Right atrium auricular region (tissue), 2 donors: Measurements from ENCODE around the gene VAV3. TPM values are rescaled to one million over a fixed set of nuclear protein-coding genes. Genes with fewer than 3 reads are reported as not detected.

Experiments used
- DNase-seq: peaks from one replicate; pipeline ENCODE4 v3.0.0-alpha.2; 2019; ENCODE audit warnings: low spot score
- H3K27ac ChIP-seq, 2 donors: fragments of 200-600 bp; sonication (generic); 1 replicate in 1 of 2; 2 replicates in 1 of 2; pipeline ENCODE4 v1.5.1; 2016 to 2019
- H3K27me3 ChIP-seq, 2 donors: fragments of 200-600 bp; sonication (generic); one replicate each; pipeline versions ENCODE4 v1.5.1 to v1.6.0; 2017 to 2019
- H3K36me3 ChIP-seq: fragments of 200-600 bp; sonication (generic); one replicate; pipeline ENCODE4 v1.5.1; 2016
- H3K4me1 ChIP-seq, 2 donors: fragments of 200-600 bp; sonication (generic); one replicate each; pipeline versions ENCODE4 v1.5.1 to v1.6.0; 2017 to 2019
- H3K4me3 ChIP-seq, 2 donors: fragments of 200-600 bp; sonication (generic); 1 replicate in 1 of 2; 2 replicates in 1 of 2; pipeline ENCODE4 v1.5.1; 2017 to 2019; ENCODE audit warnings: mild to moderate bottlenecking in 1 of 2, moderate library complexity in 1 of 2
- H3K9me3 ChIP-seq, 2 donors: fragments of 200-600 bp; sonication (generic); one replicate each; pipeline ENCODE4 v1.5.1; 2019
- total RNA-seq, 2 donors: library from RNA; depleted of rRNA; stranded (reverse); fragments of >200 nt; gene quantifications; one replicate each; pipeline ENCODE4 v1.1.0, GENCODE V29; 2016
- TF ChIP-seq, protein P1 (sequence below), 2 donors: fragments of 200-600 bp; sonication (generic); IDR thresholded peaks; one replicate each; pipeline ENCODE4 v1.5.1; 2019; ENCODE audit warnings: antibody characterized with exemption in 2 of 2

VAV3 gene
- total RNA-seq, 2 donors from 2014 or later: 2.0 to 2.8 TPM

DNA sequence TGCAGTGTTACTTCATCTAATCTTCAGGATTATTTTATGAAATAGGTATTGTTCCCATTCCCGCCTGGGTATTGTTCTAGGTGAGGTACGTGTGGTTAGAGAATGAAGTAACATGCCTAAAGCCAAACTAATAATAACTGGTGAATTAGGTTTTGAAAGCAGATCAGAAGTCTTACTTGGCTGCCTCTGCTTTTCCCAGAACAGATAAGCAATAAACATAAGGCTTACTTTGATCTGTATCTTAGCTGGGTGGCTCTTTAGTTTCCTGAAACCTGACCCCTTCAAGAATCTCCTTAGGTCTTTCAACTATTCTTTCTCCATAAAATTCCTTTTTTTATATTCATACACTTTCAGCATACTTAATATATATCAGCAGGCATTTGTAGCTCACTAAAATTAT is 65.3 kb downstream of the VAV3 start:
- TF ChIP-seq, protein P1, sequence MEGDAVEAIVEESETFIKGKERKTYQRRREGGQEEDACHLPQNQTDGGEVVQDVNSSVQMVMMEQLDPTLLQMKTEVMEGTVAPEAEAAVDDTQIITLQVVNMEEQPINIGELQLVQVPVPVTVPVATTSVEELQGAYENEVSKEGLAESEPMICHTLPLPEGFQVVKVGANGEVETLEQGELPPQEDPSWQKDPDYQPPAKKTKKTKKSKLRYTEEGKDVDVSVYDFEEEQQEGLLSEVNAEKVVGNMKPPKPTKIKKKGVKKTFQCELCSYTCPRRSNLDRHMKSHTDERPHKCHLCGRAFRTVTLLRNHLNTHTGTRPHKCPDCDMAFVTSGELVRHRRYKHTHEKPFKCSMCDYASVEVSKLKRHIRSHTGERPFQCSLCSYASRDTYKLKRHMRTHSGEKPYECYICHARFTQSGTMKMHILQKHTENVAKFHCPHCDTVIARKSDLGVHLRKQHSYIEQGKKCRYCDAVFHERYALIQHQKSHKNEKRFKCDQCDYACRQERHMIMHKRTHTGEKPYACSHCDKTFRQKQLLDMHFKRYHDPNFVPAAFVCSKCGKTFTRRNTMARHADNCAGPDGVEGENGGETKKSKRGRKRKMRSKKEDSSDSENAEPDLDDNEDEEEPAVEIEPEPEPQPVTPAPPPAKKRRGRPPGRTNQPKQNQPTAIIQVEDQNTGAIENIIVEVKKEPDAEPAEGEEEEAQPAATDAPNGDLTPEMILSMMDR (IDR thresholded peaks at IDR 0.05): no peak
- H3K9me3 ChIP-seq: no peaks in the 10 kb centered on the region
- DNase-seq: no peak
- H3K27ac ChIP-seq: no peak overlapping the region
- H3K27me3 ChIP-seq: no peaks in the 10 kb centered on the region
- no peak overlapping the region for H3K4me3 ChIP-seq
- peaks cover 0 to 8% of the 10 kb centered on the region in 2 donors for H3K4me1 ChIP-seq
- H3K36me3 ChIP-seq: no peaks in the 10 kb centered on the region

DNA sequence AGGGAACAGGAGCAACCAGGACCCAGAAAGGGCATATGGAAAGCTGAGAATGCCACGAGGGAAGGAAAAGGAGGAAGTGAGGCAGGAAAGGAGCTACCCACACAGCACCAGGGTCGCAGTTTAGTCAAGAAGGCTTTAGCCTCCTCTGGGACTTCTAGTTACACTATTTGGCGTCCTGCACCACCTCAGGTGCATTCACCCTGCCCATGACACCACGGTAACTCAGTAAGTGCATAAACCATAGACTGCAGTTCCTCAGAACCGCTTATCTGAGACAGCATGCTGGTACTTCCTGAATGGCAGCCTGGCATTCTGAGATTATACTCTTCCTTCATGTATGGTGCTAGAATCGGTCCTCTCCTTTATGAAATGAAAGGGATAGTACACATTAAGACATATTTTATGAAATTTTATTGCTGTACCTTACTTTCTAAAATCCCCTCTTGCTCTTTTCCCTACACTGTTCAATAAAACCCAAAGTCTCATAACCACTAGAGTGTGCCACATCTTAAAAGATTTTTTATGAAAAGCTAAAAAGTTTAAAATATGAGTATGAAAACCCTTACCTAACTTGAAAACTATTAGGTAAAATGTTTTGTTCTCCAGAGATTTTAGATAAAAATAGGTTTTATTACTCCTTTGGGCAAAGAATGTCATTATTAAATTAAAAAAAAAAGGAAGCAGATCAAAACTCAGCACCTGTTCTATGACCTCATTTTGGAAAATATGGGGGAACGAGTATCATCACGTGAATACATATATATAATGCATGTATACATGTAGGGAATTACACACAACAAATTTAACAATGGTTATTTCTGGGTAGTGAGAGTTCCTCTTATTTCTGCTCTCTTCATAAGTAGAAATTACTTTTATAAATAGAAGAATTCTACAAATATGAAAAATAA is 67.3 kb downstream of the VAV3 start:
- H3K27ac ChIP-seq: no peak overlapping the region
- TF ChIP-seq, protein P1 (IDR thresholded peaks at IDR 0.05): no peak
- no peak for DNase-seq
- peaks cover 0 to 8% of the 10 kb centered on the region in 2 donors for H3K4me1 ChIP-seq
- H3K9me3 ChIP-seq: no peaks in the 10 kb centered on the region
- H3K27me3 ChIP-seq: no peaks in the 10 kb centered on the region
- H3K36me3 ChIP-seq: no peaks in the 10 kb centered on the region
- no peak overlapping the region for H3K4me3 ChIP-seq

DNA sequence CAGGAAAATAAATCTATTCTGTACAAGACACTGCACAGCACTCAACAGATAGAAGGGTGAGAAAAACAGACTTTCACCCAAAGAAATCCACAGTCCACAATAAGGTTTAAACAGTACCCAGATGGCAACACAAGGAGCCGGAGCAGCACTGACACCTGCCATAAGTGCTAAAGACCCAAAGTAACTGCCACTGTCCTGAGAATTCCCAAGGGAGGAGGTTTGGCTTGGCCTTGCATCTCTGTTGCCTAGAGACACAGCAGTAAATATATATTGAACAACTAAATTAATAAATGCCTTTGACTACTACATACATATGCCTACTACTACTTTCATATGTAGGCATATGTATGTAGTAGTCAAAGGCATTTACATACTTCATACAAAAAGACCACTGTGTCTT is 68.0 kb downstream of the VAV3 start:
- Histone ChIP-seq H3K9me3 (no peaks in the 10 kb centered on the region), H3K27me3 (no peaks in the 10 kb centered on the region), H3K4me3 (no peak overlapping the region), H3K4me1 (peaks cover 0 to 8% of the 10 kb centered on the region in 2 donors), H3K36me3 (no peaks in the 10 kb centered on the region), H3K27ac (no peak overlapping the region)
- no peak for DNase-seq
- TF ChIP-seq, protein P1 (IDR thresholded peaks at IDR 0.05): no peak

DNA sequence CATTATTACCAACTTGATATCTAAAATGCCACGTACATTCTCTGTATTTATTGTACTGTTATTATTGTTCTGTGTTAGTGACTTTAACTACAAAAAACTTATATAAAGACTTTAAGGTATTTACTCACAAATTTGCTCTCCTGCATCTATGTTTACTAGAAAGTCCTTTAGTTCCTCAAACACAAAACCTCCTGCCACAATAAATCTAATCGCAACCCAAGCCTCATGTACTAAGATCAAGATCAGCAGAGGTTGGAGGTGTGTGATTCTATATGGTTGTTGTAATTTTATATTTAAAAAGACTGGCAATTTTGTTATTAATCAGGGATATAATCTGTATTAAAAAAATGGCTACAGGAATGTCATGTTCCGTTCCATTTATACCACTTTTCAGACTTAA is 68.6 kb downstream of the VAV3 start:
- no peaks in the 10 kb centered on the region for H3K36me3 ChIP-seq
- H3K4me3 ChIP-seq: no peak overlapping the region
- H3K27me3 ChIP-seq: no peaks in the 10 kb centered on the region
- H3K4me1 ChIP-seq: peaks cover 0 to 8% of the 10 kb centered on the region in 2 donors
- no peak overlapping the region for H3K27ac ChIP-seq
- no peak for DNase-seq
- TF ChIP-seq, protein P1 (IDR thresholded peaks at IDR 0.05): no peak
- H3K9me3 ChIP-seq: no peaks in the 10 kb centered on the region

DNA sequence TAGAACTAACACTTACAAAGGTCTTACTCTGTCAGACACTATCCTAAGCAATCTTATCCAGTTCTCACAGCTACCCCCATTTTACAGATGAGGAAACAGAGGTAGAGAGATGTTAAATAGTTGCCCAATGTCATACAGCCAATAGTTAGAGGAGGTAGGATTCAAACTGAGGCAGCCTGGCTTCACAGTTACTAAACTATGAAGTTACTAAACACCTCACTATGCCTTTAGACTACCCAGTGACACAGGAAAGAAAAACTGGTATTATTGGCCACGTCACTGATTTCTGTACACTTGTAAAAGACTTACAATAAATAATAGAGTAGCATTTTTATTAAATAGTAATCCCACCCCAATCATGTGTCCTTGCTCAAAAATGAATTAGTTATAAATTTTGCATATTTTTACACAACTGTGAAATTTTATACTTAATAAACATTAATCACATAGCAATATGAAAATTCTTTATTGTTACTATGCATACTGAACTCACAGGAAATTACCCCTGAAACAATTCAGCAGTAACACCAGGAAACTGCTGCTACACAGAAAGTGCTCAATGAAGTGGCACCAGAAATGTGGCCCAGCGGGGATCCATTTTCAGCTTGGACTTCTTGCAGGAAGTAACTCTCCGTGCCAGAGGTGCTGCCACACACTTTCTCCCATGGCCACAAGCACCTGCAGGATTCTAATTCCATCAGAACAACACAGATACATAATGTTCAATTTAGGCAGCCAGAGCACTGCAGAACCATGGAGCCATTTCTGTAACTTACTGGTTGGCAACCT is 69.4 kb downstream of the VAV3 start:
- Histone ChIP-seq H3K4me1 (peaks cover 0 to 8% of the 10 kb centered on the region in 2 donors), H3K27ac (no peak overlapping the region), H3K36me3 (no peaks in the 10 kb centered on the region), H3K9me3 (no peaks in the 10 kb centered on the region), H3K27me3 (no peaks in the 10 kb centered on the region), H3K4me3 (no peak overlapping the region)
- no peak for DNase-seq
- TF ChIP-seq, protein P1 (IDR thresholded peaks at IDR 0.05): no peak
